ENCODE results near the gene GMPR2.

GMPR2 gene

GRCh38 chr14:24258548-24259265 is 26.0 kb downstream of the GMPR2 start:
- no peak overlapping the region for H3K4me3 ChIP-seq (ENCODE audit: control insufficient read depth, low read depth, low read length)
- TF ChIP-seq CTCF (IDR thresholded peaks at IDR 0.05; ENCODE audit: control insufficient read depth, insufficient read depth, low read depth, low read length, missing control alignments): no peak
- no peak for DNase-seq (ENCODE audit: low read depth)

GRCh38 chr14:24259282-24260025 is 26.7 kb downstream of the GMPR2 start:
- H3K4me3 ChIP-seq (ENCODE audit: control insufficient read depth, low read depth, low read length): no peak overlapping the region
- no peak for DNase-seq (ENCODE audit: low read depth)
- TF ChIP-seq CTCF (IDR thresholded peaks at IDR 0.05; ENCODE audit: control insufficient read depth, insufficient read depth, low read depth, low read length, missing control alignments): no peak

GRCh38 chr14:24260026-24260779 is 27.5 kb downstream of the GMPR2 start:
- no peak overlapping the region for H3K4me3 ChIP-seq (ENCODE audit: control insufficient read depth, low read depth, low read length)
- TF ChIP-seq CTCF (IDR thresholded peaks at IDR 0.05; ENCODE audit: control insufficient read depth, insufficient read depth, low read depth, low read length, missing control alignments): no peak
- no peak for DNase-seq (ENCODE audit: low read depth)

- no peak for DNase-seq (ENCODE audit: low read depth)
- no peak overlapping the region for H3K4me3 ChIP-seq (ENCODE audit: control insufficient read depth, low read depth, low read length)
- no peak for TF ChIP-seq CTCF (IDR thresholded peaks at IDR 0.05; ENCODE audit: control insufficient read depth, insufficient read depth, low read depth, low read length, missing control alignments)
These were observed 28.0 kb downstream of the GMPR2 start for GRCh38 chr14:24260780-24261157.

- no peak for TF ChIP-seq CTCF (IDR thresholded peaks at IDR 0.05; ENCODE audit: control insufficient read depth, insufficient read depth, low read depth, low read length, missing control alignments)
- DNase-seq (ENCODE audit: low read depth): no peak
- no peak overlapping the region for H3K4me3 ChIP-seq (ENCODE audit: control insufficient read depth, low read depth, low read length)
These were observed 28.7 kb downstream of the GMPR2 start for GRCh38 chr14:24261256-24261968.

- no peak overlapping the region for H3K4me3 ChIP-seq (ENCODE audit: control insufficient read depth, low read depth, low read length)
- no peak for TF ChIP-seq CTCF (IDR thresholded peaks at IDR 0.05; ENCODE audit: control insufficient read depth, insufficient read depth, low read depth, low read length, missing control alignments)
- no peak for DNase-seq (ENCODE audit: low read depth)
These were observed 29.2 kb downstream of the GMPR2 start for GRCh38 chr14:24261969-24262327.

Data from AG09309 (cell line).